22Rv1 (cell line): ENCODE data around the gene RAD51B.

Source experiments
- H3K27ac ChIP-seq: fragments of 450-650 bp; 2 replicates; pipeline ENCODE4 v1.5.1; 2017
- ZFX ChIP-seq: fragments of 450-650 bp; IDR thresholded peaks from 2 replicates; pipeline ENCODE4 v1.6.1; 2017; ENCODE audit warnings: antibody characterized with exemption, borderline replicate concordance
- TF ChIP-seq, protein P1 (sequence below): fragments of 450-650 bp; IDR thresholded peaks from 2 replicates; pipeline ENCODE4 v1.5.1; 2017; ENCODE audit warnings: mild to moderate bottlenecking

Gene RAD51B

DNA sequence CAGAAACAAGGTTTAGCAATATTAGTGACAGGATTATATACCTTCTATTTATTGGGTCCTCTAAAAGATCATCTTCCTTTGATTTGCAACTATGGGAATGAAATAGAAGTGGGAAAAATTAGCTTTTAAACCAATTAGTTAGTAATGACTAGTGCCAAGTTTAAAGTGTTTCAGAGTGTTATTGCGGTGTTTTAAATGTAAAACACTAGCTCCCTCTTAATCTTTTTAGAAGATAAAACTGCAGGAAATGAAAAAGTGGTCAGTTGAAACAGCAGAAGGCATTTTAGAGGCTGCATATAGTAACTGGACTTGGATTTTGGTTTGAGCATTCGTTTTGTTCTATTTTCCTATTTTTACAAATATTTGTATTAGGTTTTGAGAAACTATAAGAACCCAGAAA is 286.2 kb downstream of the RAD51B start:
- H3K27ac ChIP-seq = no peak overlapping the region
- no peak for TF ChIP-seq ZFX
- TF ChIP-seq, protein P1, sequence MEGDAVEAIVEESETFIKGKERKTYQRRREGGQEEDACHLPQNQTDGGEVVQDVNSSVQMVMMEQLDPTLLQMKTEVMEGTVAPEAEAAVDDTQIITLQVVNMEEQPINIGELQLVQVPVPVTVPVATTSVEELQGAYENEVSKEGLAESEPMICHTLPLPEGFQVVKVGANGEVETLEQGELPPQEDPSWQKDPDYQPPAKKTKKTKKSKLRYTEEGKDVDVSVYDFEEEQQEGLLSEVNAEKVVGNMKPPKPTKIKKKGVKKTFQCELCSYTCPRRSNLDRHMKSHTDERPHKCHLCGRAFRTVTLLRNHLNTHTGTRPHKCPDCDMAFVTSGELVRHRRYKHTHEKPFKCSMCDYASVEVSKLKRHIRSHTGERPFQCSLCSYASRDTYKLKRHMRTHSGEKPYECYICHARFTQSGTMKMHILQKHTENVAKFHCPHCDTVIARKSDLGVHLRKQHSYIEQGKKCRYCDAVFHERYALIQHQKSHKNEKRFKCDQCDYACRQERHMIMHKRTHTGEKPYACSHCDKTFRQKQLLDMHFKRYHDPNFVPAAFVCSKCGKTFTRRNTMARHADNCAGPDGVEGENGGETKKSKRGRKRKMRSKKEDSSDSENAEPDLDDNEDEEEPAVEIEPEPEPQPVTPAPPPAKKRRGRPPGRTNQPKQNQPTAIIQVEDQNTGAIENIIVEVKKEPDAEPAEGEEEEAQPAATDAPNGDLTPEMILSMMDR = no peak

DNA sequence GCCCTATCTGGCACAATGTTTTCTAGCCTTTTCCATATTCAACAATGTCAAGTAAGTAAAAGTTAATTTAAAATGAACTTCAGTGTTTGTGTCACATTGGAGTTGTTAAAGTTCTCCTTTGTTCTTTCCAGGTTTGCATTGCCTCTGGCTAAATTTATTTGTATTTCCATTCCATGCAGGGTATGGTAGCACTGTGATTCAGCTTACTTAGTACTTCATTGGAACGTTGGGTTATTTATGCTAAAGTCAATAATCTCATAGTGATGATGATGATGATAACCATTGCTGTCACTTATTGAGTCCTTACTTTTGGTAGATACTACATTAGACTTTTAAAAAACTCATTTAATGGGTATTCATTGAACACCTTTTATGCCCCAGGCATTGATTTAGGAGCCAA is 286.9 kb downstream of the RAD51B start:
- TF ChIP-seq ZFX = no peak
- TF ChIP-seq, protein P1 = no peak
- no peak overlapping the region for H3K27ac ChIP-seq

DNA sequence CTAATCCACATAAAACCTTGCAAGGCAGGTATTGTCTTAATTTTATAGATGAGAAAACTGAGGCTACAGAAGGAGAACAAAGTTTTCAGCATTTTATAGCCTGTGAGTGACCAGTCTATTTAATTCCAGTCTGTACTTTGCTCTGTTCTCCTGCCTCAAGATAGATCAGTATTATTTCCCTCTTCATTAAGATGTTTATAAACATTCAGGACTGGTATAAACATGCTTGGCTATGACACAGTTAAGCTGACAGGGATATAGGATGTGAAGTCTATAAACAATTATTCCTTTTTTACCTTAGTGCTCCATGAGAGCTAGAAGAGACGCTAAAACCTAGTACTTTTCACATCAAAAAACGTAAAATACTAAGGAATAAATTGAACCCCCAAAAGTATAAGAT is 287.3 kb downstream of the RAD51B start:
- H3K27ac ChIP-seq = no peak overlapping the region
- no peak for TF ChIP-seq ZFX
- TF ChIP-seq, protein P1 = no peak

- TF ChIP-seq, protein P1 = no peak
- no peak for TF ChIP-seq ZFX
- H3K27ac ChIP-seq = no peak overlapping the region
These were observed 289.7 kb downstream of the RAD51B start for GRCh38 chr14:68109132-68109900.

DNA sequence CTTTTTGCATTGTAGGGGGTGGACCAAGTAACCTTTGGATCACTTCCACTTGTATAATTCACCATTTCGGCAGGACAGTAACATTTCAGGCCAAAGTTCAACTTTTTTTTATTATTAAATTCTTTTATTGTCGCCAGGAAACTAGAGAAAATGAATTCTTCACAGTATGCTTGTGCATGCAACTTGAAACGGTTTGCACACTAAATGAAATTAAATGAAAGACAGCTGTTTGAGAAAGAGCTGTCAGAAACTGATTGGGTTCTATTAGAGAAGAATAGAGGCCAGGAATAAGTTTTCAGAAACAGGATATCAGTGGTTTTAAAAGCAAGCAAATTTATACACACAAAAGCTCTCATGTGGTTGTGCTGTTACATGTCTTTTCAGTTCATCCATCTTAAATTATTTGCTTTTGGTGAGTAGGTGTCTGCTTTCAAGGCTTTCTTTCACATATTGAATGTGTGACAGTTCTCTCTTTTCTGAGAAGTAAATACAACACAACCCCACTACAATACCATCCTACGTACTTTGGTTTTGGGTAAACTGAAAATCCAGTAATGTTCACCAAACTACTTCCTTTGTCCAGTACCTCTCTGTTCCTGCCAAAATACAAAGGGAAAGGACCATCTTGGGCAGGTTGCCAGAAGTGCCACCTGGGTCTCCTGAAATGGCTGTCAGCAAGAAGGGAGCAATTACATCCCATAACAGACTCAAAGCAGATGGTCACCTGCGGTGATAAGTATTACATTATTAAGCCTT is 291.7 kb downstream of the RAD51B start:
- no peak for TF ChIP-seq ZFX
- TF ChIP-seq, protein P1 = no peak
- no peak overlapping the region for H3K27ac ChIP-seq

- TF ChIP-seq, protein P1 = no peak
- TF ChIP-seq ZFX = no peak
- H3K27ac ChIP-seq = no peak overlapping the region
These were observed 292.3 kb downstream of the RAD51B start for GRCh38 chr14:68111853-68112270.

- H3K27ac ChIP-seq = no peak overlapping the region
- TF ChIP-seq ZFX = no peak
- TF ChIP-seq, protein P1 = no peak
These were observed 292.9 kb downstream of the RAD51B start for GRCh38 chr14:68112442-68112841.
